SK-N-SH treated with all-trans-retinoic acid at 6 μM for 48 hours (cell line): ENCODE results near the gene FHIT.
A peak's percentile ranks its signal among the peaks of the same experiment; 100 is the strongest.

ENCODE experiments used
- ATAC-seq: fragments of 200-7000 bp; cut with Tn5 transposase; 3 replicates; pipeline ENCODE4 v1.9.1; 2020; ENCODE audit warnings: mild to moderate bottlenecking, moderate library complexity
- ARNTL ChIP-seq: fragments of 450-650 bp; formaldehyde crosslinking; IDR thresholded peaks from 2 replicates; pipeline ENCODE4 v1.5.0; 2020; ENCODE audit warnings: low read depth, mild to moderate bottlenecking, moderate library complexity, borderline replicate concordance
- BACH2 ChIP-seq: fragments of 250-450 bp; sonication (Bioruptor Pico); IDR thresholded peaks from 2 replicates; pipeline ENCODE4 v1.9.0; 2021; ENCODE audit warnings: mild to moderate bottlenecking, borderline replicate concordance
- CREB5 ChIP-seq: fragments of 250-450 bp; sonication (Bioruptor Pico); IDR thresholded peaks from 2 replicates; pipeline ENCODE4 v1.5.1; 2020; ENCODE audit warnings: low read depth, mild to moderate bottlenecking, moderate library complexity
- CSDC2 ChIP-seq: fragments of 250-450 bp; sonication (Bioruptor Pico); IDR thresholded peaks from 2 replicates; pipeline ENCODE4 v1.5.0; 2020; ENCODE audit warnings: mild to moderate bottlenecking, moderate library complexity
- CSRNP3 ChIP-seq: fragments of 250-450 bp; sonication (Bioruptor Pico); IDR thresholded peaks from 2 replicates; pipeline ENCODE4 v1.5.1; 2021; ENCODE audit warnings: mild to moderate bottlenecking, moderate library complexity
- GLIS3 ChIP-seq: fragments of 250-450 bp; sonication (Bioruptor Pico); IDR thresholded peaks from 2 replicates; pipeline ENCODE4 v1.5.0; 2020; ENCODE audit warnings: mild to moderate bottlenecking, moderate library complexity
- ISL1 ChIP-seq: fragments of 250-450 bp; sonication (Bioruptor Pico); IDR thresholded peaks from 2 replicates; pipeline ENCODE4 v2.1.2; 2022; ENCODE audit warnings: mild to moderate bottlenecking, moderate library complexity
- OSR1 ChIP-seq: fragments of 250-450 bp; sonication (Bioruptor Pico); IDR thresholded peaks from 2 replicates; pipeline ENCODE4 v1.8.0; 2022; ENCODE audit warnings: moderate library complexity, mild to moderate bottlenecking, inconsistent platforms
- PATZ1 ChIP-seq: fragments of 250-450 bp; sonication (Bioruptor Pico); IDR thresholded peaks from 2 replicates; pipeline ENCODE4 v1.8.0; 2020; ENCODE audit warnings: mild to moderate bottlenecking, moderate library complexity, borderline replicate concordance
- PPARA ChIP-seq: fragments of 250-450 bp; sonication (Bioruptor Pico); IDR thresholded peaks from 2 replicates; pipeline ENCODE4 v1.5.0; 2020; ENCODE audit warnings: mild to moderate bottlenecking, borderline replicate concordance
- RARB ChIP-seq: fragments of 250-450 bp; sonication (Bioruptor Pico); IDR thresholded peaks from 2 replicates; pipeline ENCODE4 v1.8.0; 2021; ENCODE audit warnings: mild to moderate bottlenecking, moderate library complexity
- SNAI2 ChIP-seq: fragments of 250-450 bp; sonication (Bioruptor Pico); IDR thresholded peaks from 2 replicates; pipeline ENCODE4 v1.5.0; 2020; ENCODE audit warnings: mild to moderate bottlenecking, moderate library complexity
- TCF4 ChIP-seq: fragments of 250-450 bp; sonication (Bioruptor Pico); IDR thresholded peaks from 2 replicates; pipeline ENCODE4 v1.8.0; 2021; ENCODE audit warnings: mild to moderate bottlenecking, moderate library complexity, borderline replicate concordance
- TOX ChIP-seq: fragments of 250-450 bp; sonication (Bioruptor Pico); IDR thresholded peaks from 2 replicates; pipeline ENCODE4 v1.8.0; 2021; ENCODE audit warnings: mild to moderate bottlenecking, moderate library complexity, borderline replicate concordance
- TSHZ2 ChIP-seq: fragments of 250-450 bp; sonication (Bioruptor Pico); IDR thresholded peaks from 2 replicates; pipeline ENCODE4 v1.5.0; 2020; ENCODE audit warnings: mild to moderate bottlenecking, moderate library complexity
- ZFP3 ChIP-seq: fragments of 250-450 bp; sonication (Bioruptor Pico); IDR thresholded peaks from 2 replicates; pipeline ENCODE4 v1.5.0; 2020; ENCODE audit warnings: mild to moderate bottlenecking, moderate library complexity
- ZFP30 ChIP-seq: fragments of 450-650 bp; formaldehyde crosslinking; IDR thresholded peaks from 2 replicates; pipeline ENCODE4 v1.5.0; 2022; ENCODE audit warnings: mild to moderate bottlenecking, moderate library complexity
- ZNF565 ChIP-seq: fragments of 450-650 bp; formaldehyde crosslinking; conservative IDR thresholded peaks from 2 replicates; pipeline ENCODE4 v1.5.0; 2020; ENCODE audit warnings: low read depth, mild to moderate bottlenecking, moderate library complexity
- ZNF70 ChIP-seq: fragments of 450-650 bp; formaldehyde crosslinking; IDR thresholded peaks from 2 replicates; pipeline ENCODE4 v1.5.0; 2020; ENCODE audit warnings: mild to moderate bottlenecking, moderate library complexity
- ZNF8 ChIP-seq: fragments of 450-650 bp; formaldehyde crosslinking; IDR thresholded peaks from 2 replicates; pipeline ENCODE4 v1.5.0; 2020; ENCODE audit warnings: mild to moderate bottlenecking, moderate library complexity

FHIT gene

GRCh38 chr3:61181874-61182273 is 69.4 kb downstream of the FHIT start:
- ATAC-seq = peak; percentile 84
- no peak for TF ChIP-seq CSRNP3 (CRISPR knock-in tag)

- ATAC-seq = no peak
Measured at GRCh38 chr3:61180206-61180605, 71.0 kb downstream of the FHIT start.

GRCh38 chr3:61178167-61178566 is 73.1 kb downstream of the FHIT start:
- TF ChIP-seq BACH2 (CRISPR knock-in tag) (no peak), CREB5 (no peak), CSRNP3 (CRISPR knock-in tag) (no peak), ZNF70 (CRISPR knock-in tag) (no peak), RARB (no peak), PATZ1 (CRISPR knock-in tag) (no peak), ZNF8 (no peak), CSDC2 (CRISPR knock-in tag) (no peak), ZFP30 (no peak), ARNTL (no peak), TSHZ2 (CRISPR knock-in tag) (no peak), TOX (CRISPR knock-in tag) (no peak), PPARA (CRISPR knock-in tag) (no peak), ISL1 (CRISPR knock-in tag) (no peak), TCF4 (CRISPR knock-in tag) (no peak), ZFP3 (no peak), GLIS3 (no peak)
- ATAC-seq = no peak

More at GRCh38 chr3:61180206-61180605, 71.0 kb downstream of the FHIT start:
- no peak for TF ChIP-seq BACH2 (CRISPR knock-in tag)
- TF ChIP-seq PATZ1 (CRISPR knock-in tag) = no peak
- TF ChIP-seq ZFP30 = no peak
- TF ChIP-seq CSDC2 (CRISPR knock-in tag) = no peak
- TF ChIP-seq OSR1 = no peak
- TF ChIP-seq TOX (CRISPR knock-in tag) = no peak
- TF ChIP-seq RARB = no peak
- no peak for TF ChIP-seq SNAI2 (CRISPR knock-in tag)
- no peak for TF ChIP-seq ZNF70 (CRISPR knock-in tag)
- TF ChIP-seq CSRNP3 (CRISPR knock-in tag) = no peak
- no peak for TF ChIP-seq ZNF565 (CRISPR knock-in tag)
